ENCODE measurements around the gene KDM6B. TPM values are rescaled to one million over a fixed set of nuclear protein-coding genes. Genes with fewer than 3 reads are reported as not detected.

The KDM6B gene
- total RNA-seq, 1 donor from 2014 or later, result 28.1 TPM

DNA sequence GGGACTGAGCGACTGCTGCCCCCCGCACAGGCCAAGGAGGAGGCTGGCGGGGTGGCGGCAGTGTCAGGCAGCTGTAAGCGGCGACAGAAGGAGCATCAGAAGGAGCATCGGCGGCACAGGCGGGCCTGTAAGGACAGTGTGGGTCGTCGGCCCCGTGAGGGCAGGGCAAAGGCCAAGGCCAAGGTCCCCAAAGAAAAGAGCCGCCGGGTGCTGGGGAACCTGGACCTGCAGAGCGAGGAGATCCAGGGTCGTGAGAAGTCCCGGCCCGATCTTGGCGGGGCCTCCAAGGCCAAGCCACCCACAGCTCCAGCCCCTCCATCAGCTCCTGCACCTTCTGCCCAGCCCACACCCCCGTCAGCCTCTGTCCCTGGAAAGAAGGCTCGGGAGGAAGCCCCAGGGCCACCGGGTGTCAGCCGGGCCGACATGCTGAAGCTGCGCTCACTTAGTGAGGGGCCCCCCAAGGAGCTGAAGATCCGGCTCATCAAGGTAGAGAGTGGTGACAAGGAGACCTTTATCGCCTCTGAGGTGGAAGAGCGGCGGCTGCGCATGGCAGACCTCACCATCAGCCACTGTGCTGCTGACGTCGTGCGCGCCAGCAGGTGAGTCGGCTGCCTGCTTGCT lies 15.2 kb downstream of the KDM6B start:
- intact Hi-C loops (cut with micrococcal nuclease), result no loop called here
- DNase-seq (no peak), ATAC-seq (no peak)

DNA sequence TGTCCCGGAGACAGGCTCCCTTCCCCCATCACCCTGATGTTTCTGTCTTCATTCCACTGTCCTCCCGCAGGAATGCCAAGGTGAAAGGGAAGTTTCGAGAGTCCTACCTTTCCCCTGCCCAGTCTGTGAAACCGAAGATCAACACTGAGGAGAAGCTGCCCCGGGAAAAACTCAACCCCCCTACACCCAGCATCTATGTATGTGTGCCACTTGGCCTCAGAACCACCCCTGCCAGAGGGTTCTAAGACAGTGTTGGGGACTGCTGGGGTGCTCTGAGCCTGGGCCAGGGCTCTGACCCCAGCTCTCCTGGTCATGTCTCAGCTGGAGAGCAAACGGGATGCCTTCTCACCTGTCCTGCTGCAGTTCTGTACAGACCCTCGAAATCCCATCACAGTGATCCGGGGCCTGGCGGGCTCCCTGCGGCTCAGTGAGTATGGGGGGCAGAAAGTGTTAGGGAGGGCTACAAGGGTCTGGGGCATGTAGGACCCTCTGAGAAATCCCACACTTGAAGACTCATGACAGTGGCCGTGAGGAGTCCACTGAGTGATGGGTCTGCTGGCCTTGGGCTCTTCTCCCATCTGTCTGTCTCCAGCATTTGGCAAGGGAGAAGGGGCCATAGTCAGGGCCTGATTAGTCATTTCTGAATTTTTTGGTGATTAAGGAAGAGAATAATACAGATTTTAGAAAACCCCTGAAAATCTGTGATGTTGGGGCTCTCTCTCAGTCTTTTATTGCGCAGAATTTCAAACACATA lies 15.9 kb downstream of the KDM6B start:
- intact Hi-C loops (cut with micrococcal nuclease), result no loop called here
- ATAC-seq, result no peak
- DNase-seq, result no peak

DNA sequence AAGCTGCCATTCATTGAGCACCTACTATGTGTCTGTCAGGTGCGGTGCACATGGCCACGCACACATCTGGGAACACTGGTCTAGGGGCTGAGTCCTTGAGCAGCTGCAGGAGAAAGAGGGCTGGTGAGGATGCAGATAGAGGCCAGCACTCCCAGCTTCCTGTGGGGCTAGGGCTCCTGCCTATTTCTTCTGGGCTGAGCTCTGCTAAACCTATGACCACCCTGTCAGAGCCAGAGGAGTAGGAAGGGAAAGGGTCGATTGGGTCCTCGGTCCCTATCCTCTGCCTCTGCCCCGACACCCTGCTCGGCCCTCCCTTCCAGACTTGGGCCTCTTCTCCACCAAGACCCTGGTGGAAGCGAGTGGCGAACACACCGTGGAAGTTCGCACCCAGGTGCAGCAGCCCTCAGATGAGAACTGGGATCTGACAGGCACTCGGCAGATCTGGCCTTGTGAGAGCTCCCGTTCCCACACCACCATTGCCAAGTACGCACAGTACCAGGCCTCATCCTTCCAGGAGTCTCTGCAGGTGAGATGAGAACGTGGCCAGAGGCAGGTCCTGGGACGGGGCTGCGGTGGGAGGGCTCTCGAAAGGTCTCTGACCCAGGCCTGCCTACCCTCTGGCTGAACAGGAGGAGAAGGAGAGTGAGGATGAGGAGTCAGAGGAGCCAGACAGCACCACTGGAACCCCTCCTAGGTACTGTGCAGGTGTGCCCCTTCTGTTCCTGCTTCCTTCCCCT lies 16.9 kb downstream of the KDM6B start:
- intact Hi-C loops (cut with micrococcal nuclease), result no loop called here
- DNase-seq, result no peak
- ATAC-seq, result no peak

DNA sequence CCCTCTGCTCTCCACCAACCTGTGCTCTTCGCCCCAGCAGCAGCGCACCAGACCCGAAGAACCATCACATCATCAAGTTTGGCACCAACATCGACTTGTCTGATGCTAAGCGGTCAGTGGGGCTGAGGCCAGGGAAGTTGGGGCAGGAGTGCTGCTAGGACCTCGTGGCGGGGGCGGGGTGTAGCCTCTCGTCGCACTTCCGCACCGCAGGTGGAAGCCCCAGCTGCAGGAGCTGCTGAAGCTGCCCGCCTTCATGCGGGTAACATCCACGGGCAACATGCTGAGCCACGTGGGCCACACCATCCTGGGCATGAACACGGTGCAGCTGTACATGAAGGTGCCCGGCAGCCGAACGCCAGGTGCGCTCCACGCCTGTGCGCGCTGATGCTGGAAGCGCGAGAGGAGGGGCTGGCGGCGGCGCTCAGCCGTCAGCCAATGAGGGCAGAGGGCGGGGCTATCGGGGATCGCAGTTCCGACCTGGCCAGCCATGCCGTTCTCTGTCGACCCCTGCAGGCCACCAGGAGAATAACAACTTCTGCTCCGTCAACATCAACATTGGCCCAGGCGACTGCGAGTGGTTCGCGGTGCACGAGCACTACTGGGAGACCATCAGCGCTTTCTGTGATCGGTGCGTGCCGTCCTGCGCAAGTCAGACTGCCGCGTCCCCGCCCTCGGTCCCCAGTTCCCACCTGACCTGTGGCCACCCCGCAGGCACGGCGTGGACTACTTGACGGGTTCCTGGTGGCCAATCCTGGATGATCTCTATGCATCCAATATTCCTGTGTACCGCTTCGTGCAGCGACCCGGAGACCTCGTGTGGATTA lies 17.6 kb downstream of the KDM6B start:
- intact Hi-C loops (cut with micrococcal nuclease), result no loop called here
- ATAC-seq, result peak; percentile 73
- peak; percentile 93 for DNase-seq

DNA sequence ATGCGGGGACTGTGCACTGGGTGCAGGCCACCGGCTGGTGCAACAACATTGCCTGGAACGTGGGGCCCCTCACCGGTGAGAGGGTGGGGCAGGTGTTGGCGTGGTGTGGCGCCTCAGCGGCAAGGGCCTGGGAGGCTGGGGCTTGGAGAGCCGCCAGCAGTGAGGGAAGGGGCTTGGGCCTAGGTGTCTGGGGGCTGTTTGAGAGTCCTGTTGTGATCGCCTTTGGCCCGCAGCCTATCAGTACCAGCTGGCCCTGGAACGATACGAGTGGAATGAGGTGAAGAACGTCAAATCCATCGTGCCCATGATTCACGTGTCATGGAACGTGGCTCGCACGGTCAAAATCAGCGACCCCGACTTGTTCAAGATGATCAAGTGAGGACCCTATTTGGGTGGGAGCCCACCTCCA lies 18.2 kb downstream of the KDM6B start:
- DNase-seq (peak; percentile 46), ATAC-seq (no peak)
- intact Hi-C loops (cut with micrococcal nuclease), result no loop called here

DNA sequence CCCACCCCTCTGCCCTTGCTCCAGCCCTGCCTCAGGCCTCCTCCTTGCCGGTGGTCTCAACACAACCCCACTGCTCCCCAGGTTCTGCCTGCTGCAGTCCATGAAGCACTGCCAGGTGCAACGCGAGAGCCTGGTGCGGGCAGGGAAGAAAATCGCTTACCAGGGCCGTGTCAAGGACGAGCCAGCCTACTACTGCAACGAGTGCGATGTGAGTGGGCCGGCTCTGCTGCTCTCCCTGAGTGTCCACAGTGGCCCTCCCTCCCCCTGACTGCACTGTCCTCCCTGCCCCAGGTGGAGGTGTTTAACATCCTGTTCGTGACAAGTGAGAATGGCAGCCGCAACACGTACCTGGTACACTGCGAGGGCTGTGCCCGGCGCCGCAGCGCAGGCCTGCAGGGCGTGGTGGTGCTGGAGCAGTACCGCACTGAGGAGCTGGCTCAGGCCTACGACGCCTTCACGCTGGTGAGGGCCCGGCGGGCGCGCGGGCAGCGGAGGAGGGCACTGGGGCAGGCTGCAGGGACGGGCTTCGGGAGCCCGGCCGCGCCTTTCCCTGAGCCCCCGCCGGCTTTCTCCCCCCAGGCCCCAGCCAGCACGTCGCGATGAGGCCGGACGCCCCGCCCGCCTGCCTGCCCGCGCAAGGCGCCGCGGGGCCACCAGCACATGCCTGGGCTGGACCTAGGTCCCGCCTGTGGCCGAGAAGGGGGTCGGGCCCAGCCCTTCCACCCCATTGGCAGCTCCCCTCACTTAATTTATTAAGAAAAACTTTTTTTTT lies 19.1 kb downstream of the KDM6B start:
- no peak for ATAC-seq
- DNase-seq, result peak; percentile 55
- intact Hi-C loops (cut with micrococcal nuclease), result no loop called here

DNA sequence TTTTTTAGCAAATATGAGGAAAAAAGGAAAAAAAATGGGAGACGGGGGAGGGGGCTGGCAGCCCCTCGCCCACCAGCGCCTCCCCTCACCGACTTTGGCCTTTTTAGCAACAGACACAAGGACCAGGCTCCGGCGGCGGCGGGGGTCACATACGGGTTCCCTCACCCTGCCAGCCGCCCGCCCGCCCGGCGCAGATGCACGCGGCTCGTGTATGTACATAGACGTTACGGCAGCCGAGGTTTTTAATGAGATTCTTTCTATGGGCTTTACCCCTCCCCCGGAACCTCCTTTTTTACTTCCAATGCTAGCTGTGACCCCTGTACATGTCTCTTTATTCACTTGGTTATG lies 19.6 kb downstream of the KDM6B start:
- DNase-seq, result peak; percentile 34
- intact Hi-C loops (cut with micrococcal nuclease), result no loop called here
- no peak for ATAC-seq

DNA sequence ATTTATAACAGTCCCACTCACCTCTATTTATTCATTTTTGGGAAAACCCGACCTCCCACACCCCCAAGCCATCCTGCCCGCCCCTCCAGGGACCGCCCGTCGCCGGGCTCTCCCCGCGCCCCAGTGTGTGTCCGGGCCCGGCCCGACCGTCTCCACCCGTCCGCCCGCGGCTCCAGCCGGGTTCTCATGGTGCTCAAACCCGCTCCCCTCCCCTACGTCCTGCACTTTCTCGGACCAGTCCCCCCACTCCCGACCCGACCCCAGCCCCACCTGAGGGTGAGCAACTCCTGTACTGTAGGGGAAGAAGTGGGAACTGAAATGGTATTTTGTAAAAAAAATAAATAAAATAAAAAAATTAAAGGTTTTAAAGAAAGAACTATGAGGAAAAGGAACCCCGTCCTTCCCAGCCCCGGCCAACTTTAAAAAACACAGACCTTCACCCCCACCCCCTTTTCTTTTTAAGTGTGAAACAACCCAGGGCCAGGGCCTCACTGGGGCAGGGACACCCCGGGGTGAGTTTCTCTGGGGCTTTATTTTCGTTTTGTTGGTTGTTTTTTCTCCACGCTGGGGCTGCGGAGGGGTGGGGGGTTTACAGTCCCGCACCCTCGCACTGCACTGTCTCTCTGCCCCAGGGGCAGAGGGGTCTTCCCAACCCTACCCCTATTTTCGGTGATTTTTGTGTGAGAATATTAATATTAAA lies 20.2 kb downstream of the KDM6B start:
- no peak for ATAC-seq
- peak; percentile 43 for DNase-seq
- intact Hi-C loops (cut with micrococcal nuclease), result no loop called here

DNA sequence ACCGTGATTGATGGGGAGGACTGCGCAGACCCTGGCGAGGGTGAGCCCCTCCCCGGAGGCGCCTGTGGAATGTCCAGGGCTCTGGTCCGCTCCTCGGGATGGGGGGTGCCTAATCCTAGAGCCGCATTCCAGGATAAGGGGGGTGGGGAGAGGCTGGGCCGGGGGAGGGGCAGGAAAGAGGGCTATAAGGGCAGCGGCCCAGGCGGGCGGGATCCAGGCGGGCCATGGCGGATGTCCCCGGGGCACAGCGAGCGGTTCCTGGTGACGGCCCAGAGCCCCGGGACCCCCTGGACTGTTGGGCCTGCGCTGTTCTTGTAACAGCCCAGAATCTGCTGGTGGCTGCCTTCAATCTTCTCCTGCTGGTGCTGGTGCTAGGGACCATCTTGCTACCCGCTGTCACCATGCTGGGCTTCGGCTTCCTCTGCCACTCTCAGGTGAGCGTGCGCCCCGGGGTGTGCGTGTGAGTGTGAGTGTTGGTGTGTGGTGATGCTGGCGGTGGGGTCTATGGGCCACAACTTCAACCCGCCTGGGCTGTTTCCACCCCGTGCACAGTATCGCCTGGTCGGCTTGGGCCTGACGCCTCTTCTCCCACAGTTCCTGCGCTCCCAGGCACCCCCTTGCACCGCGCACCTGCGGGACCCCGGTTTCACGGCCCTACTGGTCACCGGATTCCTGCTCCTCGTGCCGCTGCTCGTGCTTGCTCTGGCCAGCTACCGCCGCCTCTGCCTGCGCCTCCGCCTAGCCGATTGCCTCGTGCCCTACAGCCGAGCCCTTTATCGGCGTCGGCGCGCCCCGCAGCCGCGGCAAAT lies 21.0 kb downstream of the KDM6B start, which contains the start of gene TMEM88:
Gene TMEM88 (plus strand): TSS at position 216 of the 809 bp plus-strand sequence. CDS start 9 bp downstream, at position 225.
- intact Hi-C loops (cut with micrococcal nuclease), result loop anchor here (5.0 kb wide), 1 partner anchor 33 kb away; no protein-coding TSS in a partner anchor
- ATAC-seq (no peak), DNase-seq (peak; percentile 62)

DNA sequence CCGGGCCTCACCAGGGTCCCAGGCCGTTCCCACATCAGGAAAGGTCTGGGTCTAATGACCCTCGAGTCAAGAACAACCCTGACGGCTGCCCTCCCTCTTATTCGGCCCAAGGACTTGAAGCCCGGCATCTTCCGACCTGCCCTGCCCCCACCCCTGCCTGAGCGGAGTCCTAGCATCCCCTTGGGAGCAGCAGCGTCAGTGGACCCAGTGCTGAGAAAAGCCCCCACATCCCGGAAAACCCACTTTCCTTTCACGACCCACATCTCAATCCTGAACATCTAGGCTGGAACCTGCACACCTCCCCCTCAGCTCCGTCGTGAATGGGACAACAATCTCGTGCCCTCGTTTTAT lies 21.6 kb downstream of the KDM6B start:
- peak; percentile 54 for DNase-seq
- ATAC-seq, result no peak
- intact Hi-C loops (cut with micrococcal nuclease), result loop anchor here (5.0 kb wide), 1 partner anchor 33 kb away; no protein-coding TSS in a partner anchor

DNA sequence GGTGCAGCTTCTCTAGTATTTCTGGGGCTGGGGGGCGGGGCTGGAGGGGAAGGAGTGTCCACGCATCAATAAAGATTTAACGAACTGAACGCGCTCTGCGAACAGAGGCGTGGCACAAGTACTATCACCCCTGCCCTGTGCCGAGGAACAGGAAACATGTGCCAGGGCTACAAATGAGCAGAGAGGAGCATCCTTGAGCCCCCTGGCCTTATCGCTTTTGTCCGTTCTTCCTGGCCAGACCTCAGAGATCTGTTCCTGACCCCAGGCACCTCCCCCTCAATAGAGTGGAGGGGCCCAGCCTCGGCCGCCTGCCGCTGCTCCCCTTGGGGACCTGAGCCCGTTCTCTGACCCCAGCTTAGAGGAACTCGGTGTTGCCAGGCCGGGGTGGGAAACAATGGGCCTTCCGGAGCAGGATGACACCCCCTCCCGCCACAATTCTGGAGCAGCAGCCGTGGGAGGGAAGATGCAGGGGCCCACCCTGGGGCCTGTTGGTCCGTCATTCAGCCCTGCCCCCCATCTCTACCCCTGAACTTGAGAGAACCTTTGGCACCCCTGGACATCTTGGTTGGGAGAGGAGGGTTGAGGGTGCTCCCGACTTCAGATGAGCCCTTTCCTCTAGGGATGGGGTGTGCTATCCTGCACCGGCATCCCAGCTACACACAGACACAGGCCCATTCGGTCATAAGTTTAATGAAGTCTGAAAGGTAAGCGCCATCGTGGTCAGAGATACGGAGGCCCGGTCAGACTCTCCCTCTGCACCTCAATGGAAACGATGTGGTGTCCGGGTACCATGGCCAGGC lies 22.2 kb downstream of the KDM6B start:
- DNase-seq (peak; percentile 75), ATAC-seq (peak; percentile 2)
- intact Hi-C loops (cut with micrococcal nuclease), result loop anchor here (5.0 kb wide), 1 partner anchor 34 kb away; no protein-coding TSS in a partner anchor

DNA sequence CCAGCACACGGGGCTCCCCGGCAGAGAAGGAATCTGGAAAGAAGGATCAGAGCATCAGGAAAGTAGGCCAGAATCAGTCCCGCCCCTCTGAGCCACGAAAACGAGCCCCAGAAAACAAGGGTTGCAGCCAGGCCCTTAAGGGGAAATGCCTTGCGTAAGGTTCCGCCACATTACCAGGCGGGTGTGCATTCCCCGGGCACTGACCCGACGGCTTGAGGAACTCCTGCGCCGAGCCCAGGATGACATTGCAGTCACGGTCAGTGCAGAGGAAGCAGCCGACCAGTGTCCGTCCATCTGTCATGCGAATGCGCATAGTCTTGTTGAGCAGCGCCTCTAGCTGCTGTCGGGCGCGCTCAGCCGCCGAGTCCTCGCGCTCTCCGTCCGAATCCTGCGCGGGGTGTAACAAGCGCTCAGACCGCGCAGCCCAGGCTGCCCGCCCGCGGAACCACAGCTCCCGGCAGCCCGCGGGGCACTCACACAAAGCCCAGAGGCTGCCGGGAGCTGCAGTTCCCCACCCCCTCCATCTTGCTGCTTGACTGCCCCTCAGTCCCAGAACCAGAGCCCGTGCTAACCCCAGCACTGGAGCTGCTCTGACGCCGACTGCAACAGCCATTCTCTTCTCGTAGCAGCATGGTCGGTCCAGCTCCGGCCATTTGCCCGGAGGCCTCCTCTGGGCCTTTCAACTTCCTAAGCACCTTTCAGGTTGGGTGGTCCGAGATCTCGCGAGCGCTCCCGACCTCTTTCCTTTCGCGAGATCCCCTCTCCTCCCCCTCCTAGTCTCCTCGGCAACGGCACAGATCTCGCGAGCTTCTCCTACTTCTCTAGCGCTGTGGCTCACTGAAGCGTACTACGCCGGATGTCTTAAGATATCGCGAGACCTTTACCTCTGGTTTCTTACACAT lies 23.0 kb downstream of the KDM6B start, which contains the start of gene NAA38:
Gene NAA38 (minus strand): TSS at position 749 of the 902 bp plus-strand sequence. CDS start 96 bp downstream, at position 653.
- intact Hi-C loops (cut with micrococcal nuclease), result loop anchor here (5.0 kb wide), 1 partner anchor 35 kb away; no protein-coding TSS in a partner anchor
- peak; percentile 97 for DNase-seq
- peak; percentile 87 for ATAC-seq

DNA sequence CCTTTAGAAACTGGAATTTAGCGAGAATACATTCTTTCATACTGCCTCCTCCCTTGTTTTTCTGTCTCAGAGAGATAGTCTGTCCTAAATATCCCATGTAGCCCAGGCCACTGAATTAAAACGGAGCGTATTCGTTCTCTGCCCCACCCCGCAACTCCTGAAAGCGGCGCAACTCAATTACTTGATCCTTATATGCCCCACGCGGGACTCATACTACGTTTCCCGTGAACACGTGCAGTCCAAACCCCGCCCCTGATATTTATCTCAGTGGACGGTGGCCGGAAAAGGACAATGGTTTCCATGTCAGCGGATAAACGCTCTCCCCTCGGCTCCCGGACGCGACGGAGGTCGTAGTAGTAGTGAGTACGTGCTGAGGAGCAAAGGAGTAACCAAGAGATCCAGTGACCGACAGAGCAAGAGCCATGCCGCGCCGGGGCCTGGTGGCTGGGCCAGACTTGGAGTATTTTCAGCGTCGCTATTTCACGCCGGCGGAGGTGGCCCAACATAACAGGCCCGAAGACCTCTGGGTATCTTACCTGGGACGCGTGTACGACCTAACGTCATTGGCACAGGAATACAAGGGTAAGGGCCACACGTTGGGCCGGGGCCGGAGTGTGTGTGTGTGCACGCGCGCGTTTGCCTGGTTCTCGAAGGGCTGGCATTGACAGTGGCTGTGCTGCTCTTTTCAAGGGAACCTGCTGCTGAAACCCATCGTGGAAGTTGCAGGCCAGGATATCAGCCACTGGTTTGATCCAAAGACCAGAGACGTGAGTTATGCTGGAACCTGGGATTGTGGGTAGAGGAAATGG lies 23.9 kb downstream of the KDM6B start, which contains the start of gene CYB5D1:
Gene CYB5D1 (plus strand): TSS at position 291 of the 809 bp plus-strand sequence. CDS start 132 bp downstream, at position 423.
- DNase-seq (peak; percentile 89), ATAC-seq (peak; percentile 70)
- intact Hi-C loops (cut with micrococcal nuclease), result loop anchor here (5.0 kb wide), 1 partner anchor 36 kb away; no protein-coding TSS in a partner anchor

DNA sequence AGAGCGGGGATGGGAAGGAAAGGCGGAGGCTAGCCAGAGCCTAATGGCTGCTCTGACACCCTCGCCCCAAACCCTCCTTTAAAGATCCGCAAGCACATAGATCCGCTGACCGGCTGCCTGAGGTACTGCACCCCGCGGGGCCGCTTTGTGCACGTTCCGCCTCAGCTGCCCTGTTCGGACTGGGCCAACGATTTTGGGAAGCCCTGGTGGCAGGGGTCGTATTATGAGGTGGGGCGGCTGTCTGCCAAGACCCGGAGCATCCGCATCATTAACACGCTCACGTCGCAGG lies 24.4 kb downstream of the KDM6B start:
- ATAC-seq (peak; percentile 4), DNase-seq (peak; percentile 61)
- intact Hi-C loops (cut with micrococcal nuclease), result loop anchor here (5.0 kb wide), 1 partner anchor 36 kb away; no protein-coding TSS in a partner anchor
